Astrocyte of the spinal cord (primary cell): ENCODE measurements around the gene RBM7.
A peak's percentile ranks its signal among the peaks of the same experiment; 100 is the strongest.

Experiments
- DNase-seq: peaks from one replicate; pipeline ENCODE4 v3.0.0; 2011; ENCODE audit warnings: low read depth, low spot score
- H3K4me3 ChIP-seq: 2 replicates; pipeline ENCODE4 v1.5.1; 2011; ENCODE audit warnings: low read depth, mild to moderate bottlenecking, low read length, moderate library complexity
- CTCF ChIP-seq: IDR thresholded peaks from 2 replicates; pipeline ENCODE4 v1.5.1; 2012; ENCODE audit warnings: low read depth, mild to moderate bottlenecking, low read length, inconsistent platforms
- in situ Hi-C: cut with HindIII; loops from 2 replicates; pipeline ENCODE4 v1.10.0; 2017; ENCODE audit warnings: low sequenced_read_pairs

RBM7 gene

GRCh38 chr11:114362958-114363357 lies 37.5 kb upstream of the RBM7 start:
- no peak overlapping the region for H3K4me3 ChIP-seq
- TF ChIP-seq CTCF, result no peak
- in situ Hi-C loops, result no loop called here
- no peak for DNase-seq

GRCh38 chr11:114366331-114367243 lies 33.9 kb upstream of the RBM7 start:
- peak; percentile 76 for DNase-seq
- H3K4me3 ChIP-seq, result no peak overlapping the region
- no peak for TF ChIP-seq CTCF
- in situ Hi-C loops, result no loop called here

GRCh38 chr11:114367244-114367957 lies 33.1 kb upstream of the RBM7 start:
- in situ Hi-C loops, result no loop called here
- DNase-seq, result no peak
- TF ChIP-seq CTCF, result no peak
- no peak overlapping the region for H3K4me3 ChIP-seq

- DNase-seq, result no peak
- no peak for TF ChIP-seq CTCF
- no peak overlapping the region for H3K4me3 ChIP-seq
- in situ Hi-C loops, result no loop called here
Measured at GRCh38 chr11:114368918-114369680, 31.4 kb upstream of the RBM7 start.

GRCh38 chr11:114375052-114375451 lies 25.4 kb upstream of the RBM7 start:
- in situ Hi-C loops, result no loop called here
- no peak for TF ChIP-seq CTCF
- DNase-seq, result no peak
- no peak overlapping the region for H3K4me3 ChIP-seq

GRCh38 chr11:114377612-114378267 lies 22.7 kb upstream of the RBM7 start:
- no peak for TF ChIP-seq CTCF
- no peak overlapping the region for H3K4me3 ChIP-seq
- peak; percentile 61 for DNase-seq
- in situ Hi-C loops, result no loop called here
